T-helper 22 cell (primary cell): Measurements from ENCODE around the gene SHTN1.

Source experiments
- DNase-seq: peaks from one replicate; pipeline ENCODE4 v3.0.0-alpha.2; 2020; ENCODE audit warnings: low read depth

SHTN1 gene

GRCh38 chr10:116915340-116915739, 89.6 kb downstream of the SHTN1 start:
- no peak for DNase-seq

GRCh38 chr10:116913695-116914094, 91.3 kb downstream of the SHTN1 start:
- DNase-seq = no peak

- DNase-seq = no peak
These were observed 92.8 kb downstream of the SHTN1 start for GRCh38 chr10:116912162-116912561.

- DNase-seq = no peak
These were observed 94.1 kb downstream of the SHTN1 start for GRCh38 chr10:116910910-116911309.

- DNase-seq = no peak
These were observed 95.7 kb downstream of the SHTN1 start for GRCh38 chr10:116909307-116909706.

GRCh38 chr10:116907245-116907987, 97.6 kb downstream of the SHTN1 start:
- no peak for DNase-seq

- no peak for DNase-seq
These were observed 99.2 kb downstream of the SHTN1 start for GRCh38 chr10:116905845-116906210.

- DNase-seq = no peak
These were observed 105.4 kb downstream of the SHTN1 start for GRCh38 chr10:116899626-116900025.

GRCh38 chr10:116893686-116894037, 111.3 kb downstream of the SHTN1 start:
- no peak for DNase-seq

- DNase-seq = no peak
These were observed 111.9 kb downstream of the SHTN1 start for GRCh38 chr10:116892907-116893685.

GRCh38 chr10:116891208-116891607, 113.8 kb downstream of the SHTN1 start:
- no peak for DNase-seq

GRCh38 chr10:116889066-116889465, 115.9 kb downstream of the SHTN1 start:
- no peak for DNase-seq

GRCh38 chr10:116888380-116889055, 116.5 kb downstream of the SHTN1 start:
- no peak for DNase-seq

- DNase-seq = no peak
These were observed 118.2 kb downstream of the SHTN1 start for GRCh38 chr10:116886772-116887171.

GRCh38 chr10:116882639-116883038, 122.3 kb downstream of the SHTN1 start:
- no peak for DNase-seq

- DNase-seq = no peak
These were observed 124.1 kb downstream of the SHTN1 start for GRCh38 chr10:116880716-116881482.

- DNase-seq = no peak
These were observed 125.2 kb downstream of the SHTN1 start for GRCh38 chr10:116879817-116880216.

- DNase-seq = no peak
These were observed 126.9 kb downstream of the SHTN1 start for GRCh38 chr10:116878123-116878522.

- no peak for DNase-seq
These were observed 127.6 kb downstream of the SHTN1 start for GRCh38 chr10:116877391-116877790.

GRCh38 chr10:116875897-116876296, 129.1 kb downstream of the SHTN1 start:
- no peak for DNase-seq

- no peak for DNase-seq
These were observed 131.9 kb downstream of the SHTN1 start for GRCh38 chr10:116873134-116873533.

GRCh38 chr10:116870949-116871348, 134.0 kb downstream of the SHTN1 start:
- no peak for DNase-seq
